ENCODE data around the gene PLEKHG3. TPM values are rescaled to one million over a fixed set of nuclear protein-coding genes. Genes with fewer than 3 reads are reported as not detected.

Gene PLEKHG3
- total and polyA plus RNA-seq, 2 of the 13 experiments (the other 11 are each of a cell fraction or from before 2014, with no cell fraction given), result 7.1 to 9.8 TPM

GRCh38 chr14:64704143-64704742, at the start of gene PLEKHG3 (continued):
- TF ChIP-seq U2AF2 (IDR thresholded peaks at IDR 0.05; ENCODE audit: low read depth, low read length) (no peak), SRY (CRISPR knock-in tag; IDR thresholded peaks at IDR 0.05) (peak; percentile 79; the same call in 1 of the 2 replicates), ZNF335 (CRISPR knock-in tag; IDR thresholded peaks at IDR 0.05) (no peak), ZNF761 (CRISPR knock-in tag; conservative IDR thresholded peaks at IDR 0.05) (no peak; the same call in 1 of the 2 replicates), NBN (conservative IDR thresholded peaks at IDR 0.05) (no peak), NFRKB (IDR thresholded peaks at IDR 0.05) (no peak), THYN1 (CRISPR knock-in tag; IDR thresholded peaks at IDR 0.05; ENCODE audit: borderline replicate concordance, low read depth) (no peak), ZNF558 (CRISPR knock-in tag; IDR thresholded peaks at IDR 0.05; ENCODE audit: borderline replicate concordance) (no peak), HOXA9 (CRISPR knock-in tag; IDR thresholded peaks at IDR 0.05; ENCODE audit: borderline replicate concordance) (peak; percentile 13; the same call in 1 of the 2 replicates), NCOA2 (CRISPR knock-in tag; IDR thresholded peaks at IDR 0.05) (no peak), ELF1 (CRISPR knock-in tag; IDR thresholded peaks at IDR 0.05) (no peak), KDM1A (CRISPR knock-in tag; IDR thresholded peaks at IDR 0.05) (no peak), ZFX (CRISPR knock-in tag; IDR thresholded peaks at IDR 0.05; ENCODE audit: low read depth) (peak; percentile 71), ZNF331 (CRISPR knock-in tag; IDR thresholded peaks at IDR 0.05) (peak; percentile 49; the same call in 1 of the 2 replicates), PREB (CRISPR knock-in tag; IDR thresholded peaks at IDR 0.05) (no peak), SPEN (CRISPR knock-in tag; IDR thresholded peaks at IDR 0.05; ENCODE audit: low read depth) (no peak; the same call in 1 of the 2 replicates), ZFYVE20 (CRISPR knock-in tag; IDR thresholded peaks at IDR 0.05; ENCODE audit: borderline replicate concordance, low read depth) (no peak), GTF2F1 (IDR thresholded peaks at IDR 0.05; ENCODE audit: low read length) (no peak), ZNF792 (CRISPR knock-in tag; IDR thresholded peaks at IDR 0.05) (no peak)
- TF ChIP-seq, protein P1, sequence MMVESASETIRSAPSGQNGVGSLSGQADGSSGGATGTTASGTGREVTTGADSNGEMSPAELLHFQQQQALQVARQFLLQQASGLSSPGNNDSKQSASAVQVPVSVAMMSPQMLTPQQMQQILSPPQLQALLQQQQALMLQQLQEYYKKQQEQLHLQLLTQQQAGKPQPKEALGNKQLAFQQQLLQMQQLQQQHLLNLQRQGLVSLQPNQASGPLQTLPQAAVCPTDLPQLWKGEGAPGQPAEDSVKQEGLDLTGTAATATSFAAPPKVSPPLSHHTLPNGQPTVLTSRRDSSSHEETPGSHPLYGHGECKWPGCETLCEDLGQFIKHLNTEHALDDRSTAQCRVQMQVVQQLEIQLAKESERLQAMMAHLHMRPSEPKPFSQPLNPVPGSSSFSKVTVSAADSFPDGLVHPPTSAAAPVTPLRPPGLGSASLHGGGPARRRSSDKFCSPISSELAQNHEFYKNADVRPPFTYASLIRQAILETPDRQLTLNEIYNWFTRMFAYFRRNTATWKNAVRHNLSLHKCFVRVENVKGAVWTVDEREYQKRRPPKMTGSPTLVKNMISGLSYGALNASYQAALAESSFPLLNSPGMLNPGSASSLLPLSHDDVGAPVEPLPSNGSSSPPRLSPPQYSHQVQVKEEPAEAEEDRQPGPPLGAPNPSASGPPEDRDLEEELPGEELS (CRISPR knock-in tag; IDR thresholded peaks at IDR 0.05), result peak; percentile 34
- TF ChIP-seq, protein P2, sequence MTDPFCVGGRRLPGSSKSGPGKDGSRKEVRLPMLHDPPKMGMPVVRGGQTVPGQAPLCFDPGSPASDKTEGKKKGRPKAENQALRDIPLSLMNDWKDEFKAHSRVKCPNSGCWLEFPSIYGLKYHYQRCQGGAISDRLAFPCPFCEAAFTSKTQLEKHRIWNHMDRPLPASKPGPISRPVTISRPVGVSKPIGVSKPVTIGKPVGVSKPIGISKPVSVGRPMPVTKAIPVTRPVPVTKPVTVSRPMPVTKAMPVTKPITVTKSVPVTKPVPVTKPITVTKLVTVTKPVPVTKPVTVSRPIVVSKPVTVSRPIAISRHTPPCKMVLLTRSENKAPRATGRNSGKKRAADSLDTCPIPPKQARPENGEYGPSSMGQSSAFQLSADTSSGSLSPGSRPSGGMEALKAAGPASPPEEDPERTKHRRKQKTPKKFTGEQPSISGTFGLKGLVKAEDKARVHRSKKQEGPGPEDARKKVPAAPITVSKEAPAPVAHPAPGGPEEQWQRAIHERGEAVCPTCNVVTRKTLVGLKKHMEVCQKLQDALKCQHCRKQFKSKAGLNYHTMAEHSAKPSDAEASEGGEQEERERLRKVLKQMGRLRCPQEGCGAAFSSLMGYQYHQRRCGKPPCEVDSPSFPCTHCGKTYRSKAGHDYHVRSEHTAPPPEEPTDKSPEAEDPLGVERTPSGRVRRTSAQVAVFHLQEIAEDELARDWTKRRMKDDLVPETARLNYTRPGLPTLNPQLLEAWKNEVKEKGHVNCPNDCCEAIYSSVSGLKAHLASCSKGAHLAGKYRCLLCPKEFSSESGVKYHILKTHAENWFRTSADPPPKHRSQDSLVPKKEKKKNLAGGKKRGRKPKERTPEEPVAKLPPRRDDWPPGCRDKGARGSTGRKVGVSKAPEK (CRISPR knock-in tag; IDR thresholded peaks at IDR 0.05; ENCODE audit: borderline replicate concordance), result no peak
- TF ChIP-seq, protein P3, sequence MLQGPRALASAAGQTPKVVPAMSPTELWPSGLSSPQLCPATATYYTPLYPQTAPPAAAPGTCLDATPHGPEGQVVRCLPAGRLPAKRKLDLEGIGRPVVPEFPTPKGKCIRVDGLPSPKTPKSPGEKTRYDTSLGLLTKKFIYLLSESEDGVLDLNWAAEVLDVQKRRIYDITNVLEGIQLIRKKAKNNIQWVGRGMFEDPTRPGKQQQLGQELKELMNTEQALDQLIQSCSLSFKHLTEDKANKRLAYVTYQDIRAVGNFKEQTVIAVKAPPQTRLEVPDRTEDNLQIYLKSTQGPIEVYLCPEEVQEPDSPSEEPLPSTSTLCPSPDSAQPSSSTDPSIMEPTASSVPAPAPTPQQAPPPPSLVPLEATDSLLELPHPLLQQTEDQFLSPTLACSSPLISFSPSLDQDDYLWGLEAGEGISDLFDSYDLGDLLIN (CRISPR knock-in tag; IDR thresholded peaks at IDR 0.05; ENCODE audit: borderline replicate concordance), result peak; percentile 25; the same call in 1 of the 2 replicates
- TF ChIP-seq, protein P4, sequence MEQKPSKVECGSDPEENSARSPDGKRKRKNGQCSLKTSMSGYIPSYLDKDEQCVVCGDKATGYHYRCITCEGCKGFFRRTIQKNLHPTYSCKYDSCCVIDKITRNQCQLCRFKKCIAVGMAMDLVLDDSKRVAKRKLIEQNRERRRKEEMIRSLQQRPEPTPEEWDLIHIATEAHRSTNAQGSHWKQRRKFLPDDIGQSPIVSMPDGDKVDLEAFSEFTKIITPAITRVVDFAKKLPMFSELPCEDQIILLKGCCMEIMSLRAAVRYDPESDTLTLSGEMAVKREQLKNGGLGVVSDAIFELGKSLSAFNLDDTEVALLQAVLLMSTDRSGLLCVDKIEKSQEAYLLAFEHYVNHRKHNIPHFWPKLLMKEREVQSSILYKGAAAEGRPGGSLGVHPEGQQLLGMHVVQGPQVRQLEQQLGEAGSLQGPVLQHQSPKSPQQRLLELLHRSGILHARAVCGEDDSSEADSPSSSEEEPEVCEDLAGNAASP (CRISPR knock-in tag; IDR thresholded peaks at IDR 0.05; ENCODE audit: borderline replicate concordance), result peak; percentile 29; the same call in 1 of the 2 replicates
